ENCODE results near the gene GJD3.
A peak's percentile ranks its signal among the peaks of the same experiment; 100 is the strongest.
"Not testable (repeated sequence)": the region's sequence is repeated elsewhere in the genome, so short reads cannot be mapped to it uniquely, and the experiment has no call there.

The GJD3 gene

GRCh38 chr17:40377832-40378231 is 13.3 kb upstream of the GJD3 start:
- Histone ChIP-seq H3K4me3 (replicated peaks; ENCODE audit: insufficient read depth, low read length) (no peak overlapping the region), H3K27ac (replicated peaks) (no peak overlapping the region), H3K27me3 (ENCODE audit: insufficient read depth, poor library complexity, severe bottlenecking) (no peaks in the 10 kb centered on the region)
- TF ChIP-seq CTCF (IDR thresholded peaks at IDR 0.05; ENCODE audit: insufficient read depth, low read length), result no peak
- TF ChIP-seq GABPA (IDR thresholded peaks at IDR 0.05; ENCODE audit: low read depth), result no peak
- TF ChIP-seq, protein P1, sequence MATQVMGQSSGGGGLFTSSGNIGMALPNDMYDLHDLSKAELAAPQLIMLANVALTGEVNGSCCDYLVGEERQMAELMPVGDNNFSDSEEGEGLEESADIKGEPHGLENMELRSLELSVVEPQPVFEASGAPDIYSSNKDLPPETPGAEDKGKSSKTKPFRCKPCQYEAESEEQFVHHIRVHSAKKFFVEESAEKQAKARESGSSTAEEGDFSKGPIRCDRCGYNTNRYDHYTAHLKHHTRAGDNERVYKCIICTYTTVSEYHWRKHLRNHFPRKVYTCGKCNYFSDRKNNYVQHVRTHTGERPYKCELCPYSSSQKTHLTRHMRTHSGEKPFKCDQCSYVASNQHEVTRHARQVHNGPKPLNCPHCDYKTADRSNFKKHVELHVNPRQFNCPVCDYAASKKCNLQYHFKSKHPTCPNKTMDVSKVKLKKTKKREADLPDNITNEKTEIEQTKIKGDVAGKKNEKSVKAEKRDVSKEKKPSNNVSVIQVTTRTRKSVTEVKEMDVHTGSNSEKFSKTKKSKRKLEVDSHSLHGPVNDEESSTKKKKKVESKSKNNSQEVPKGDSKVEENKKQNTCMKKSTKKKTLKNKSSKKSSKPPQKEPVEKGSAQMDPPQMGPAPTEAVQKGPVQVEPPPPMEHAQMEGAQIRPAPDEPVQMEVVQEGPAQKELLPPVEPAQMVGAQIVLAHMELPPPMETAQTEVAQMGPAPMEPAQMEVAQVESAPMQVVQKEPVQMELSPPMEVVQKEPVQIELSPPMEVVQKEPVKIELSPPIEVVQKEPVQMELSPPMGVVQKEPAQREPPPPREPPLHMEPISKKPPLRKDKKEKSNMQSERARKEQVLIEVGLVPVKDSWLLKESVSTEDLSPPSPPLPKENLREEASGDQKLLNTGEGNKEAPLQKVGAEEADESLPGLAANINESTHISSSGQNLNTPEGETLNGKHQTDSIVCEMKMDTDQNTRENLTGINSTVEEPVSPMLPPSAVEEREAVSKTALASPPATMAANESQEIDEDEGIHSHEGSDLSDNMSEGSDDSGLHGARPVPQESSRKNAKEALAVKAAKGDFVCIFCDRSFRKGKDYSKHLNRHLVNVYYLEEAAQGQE (IDR thresholded peaks at IDR 0.05; ENCODE audit: insufficient replicate concordance, low read depth), result no peak
- no peak for TF ChIP-seq POLR2AphosphoS5 (IDR thresholded peaks at IDR 0.05; ENCODE audit: low read depth)
- TF ChIP-seq SPI1 (IDR thresholded peaks at IDR 0.05; ENCODE audit: borderline replicate concordance, low read depth), result no peak
- no peak for DNase-seq (ENCODE audit: low read depth in 1 of 2, low spot score in 1 of 2)

DNA sequence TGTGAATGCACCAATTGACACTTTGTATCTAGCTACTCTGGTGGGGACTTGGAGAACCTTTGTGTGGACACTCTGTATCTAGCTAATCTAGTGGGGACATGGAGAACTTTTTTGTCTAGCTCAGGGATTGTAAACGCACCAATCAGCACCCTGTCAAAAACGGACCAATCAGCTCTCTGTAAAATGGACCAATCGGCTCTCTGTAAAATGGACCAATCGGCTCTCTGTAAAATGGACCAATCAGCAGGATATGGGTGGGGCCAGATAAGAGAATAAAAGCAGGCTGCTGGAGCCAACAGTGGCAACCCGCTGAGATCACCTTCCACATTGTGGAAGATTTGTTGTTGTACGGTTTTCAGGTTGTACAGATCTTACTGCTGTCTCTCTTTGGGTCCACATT is 12.0 kb upstream of the GJD3 start:
- not testable (repeated sequence) for H3K27me3 ChIP-seq (ENCODE audit: insufficient read depth, poor library complexity, severe bottlenecking); H3K27ac ChIP-seq (replicated peaks); H3K4me3 ChIP-seq (replicated peaks; ENCODE audit: insufficient read depth, low read length)
- DNase-seq (ENCODE audit: low read depth in 1 of 2, low spot score in 1 of 2), result peak in 1 of 2 experiments; percentile 9

GRCh38 chr17:40375786-40376185 is 11.2 kb upstream of the GJD3 start:
- not testable (repeated sequence) for DNase-seq (ENCODE audit: low read depth in 1 of 2, low spot score in 1 of 2)

DNA sequence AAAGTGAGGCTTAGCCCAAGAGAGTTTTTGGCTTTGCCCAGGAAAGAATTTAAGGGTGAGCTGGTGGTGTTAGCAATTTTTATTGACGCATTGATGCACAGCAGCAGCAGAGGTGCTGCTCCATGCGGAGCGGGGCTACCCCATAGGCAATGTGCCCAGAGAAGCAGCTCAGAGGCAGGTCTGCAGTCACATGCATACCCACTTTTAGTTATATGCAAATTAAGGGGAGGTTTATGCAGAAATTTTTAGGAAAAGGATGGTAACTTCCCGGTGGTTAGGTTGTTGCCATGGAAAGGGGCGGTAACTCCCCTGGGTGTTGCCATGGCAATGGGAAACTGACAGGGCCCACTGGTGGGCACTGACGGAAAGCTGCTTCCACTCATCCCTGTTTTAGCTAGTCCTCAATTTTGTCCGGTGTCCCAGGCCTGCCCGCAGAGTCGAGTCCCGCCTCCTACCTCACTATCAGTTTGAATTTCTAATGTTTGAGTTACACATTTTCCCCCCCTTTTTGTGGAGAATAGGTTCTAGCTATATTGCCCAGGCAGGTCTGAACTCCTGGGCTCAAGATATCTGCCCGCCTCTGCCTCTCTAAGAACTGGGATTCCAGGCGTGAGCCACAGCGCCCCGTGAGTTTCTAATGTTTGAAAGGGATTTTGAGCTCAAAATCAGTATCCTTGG is 10.4 kb upstream of the GJD3 start:
- DNase-seq (ENCODE audit: low read depth in 1 of 2, low spot score in 1 of 2), result no peak
- no peak for TF ChIP-seq GABPA (IDR thresholded peaks at IDR 0.05; ENCODE audit: low read depth)
- no peak for TF ChIP-seq SPI1 (IDR thresholded peaks at IDR 0.05; ENCODE audit: borderline replicate concordance, low read depth)
- TF ChIP-seq, protein P1 (IDR thresholded peaks at IDR 0.05; ENCODE audit: insufficient replicate concordance, low read depth), result no peak
- TF ChIP-seq CTCF (IDR thresholded peaks at IDR 0.05; ENCODE audit: insufficient read depth, low read length), result no peak
- TF ChIP-seq POLR2AphosphoS5 (IDR thresholded peaks at IDR 0.05; ENCODE audit: low read depth), result no peak
- Histone ChIP-seq H3K27me3 (ENCODE audit: insufficient read depth, poor library complexity, severe bottlenecking) (no peaks in the 10 kb centered on the region), H3K27ac (replicated peaks) (no peak overlapping the region), H3K4me3 (replicated peaks; ENCODE audit: insufficient read depth, low read length) (no peak overlapping the region)

More at GRCh38 chr17:40375786-40376185, 11.2 kb upstream of the GJD3 start:
- not testable (repeated sequence) for H3K27me3 ChIP-seq (ENCODE audit: insufficient read depth, poor library complexity, severe bottlenecking); H3K27ac ChIP-seq (replicated peaks); H3K4me3 ChIP-seq (replicated peaks; ENCODE audit: insufficient read depth, low read length)

DNA sequence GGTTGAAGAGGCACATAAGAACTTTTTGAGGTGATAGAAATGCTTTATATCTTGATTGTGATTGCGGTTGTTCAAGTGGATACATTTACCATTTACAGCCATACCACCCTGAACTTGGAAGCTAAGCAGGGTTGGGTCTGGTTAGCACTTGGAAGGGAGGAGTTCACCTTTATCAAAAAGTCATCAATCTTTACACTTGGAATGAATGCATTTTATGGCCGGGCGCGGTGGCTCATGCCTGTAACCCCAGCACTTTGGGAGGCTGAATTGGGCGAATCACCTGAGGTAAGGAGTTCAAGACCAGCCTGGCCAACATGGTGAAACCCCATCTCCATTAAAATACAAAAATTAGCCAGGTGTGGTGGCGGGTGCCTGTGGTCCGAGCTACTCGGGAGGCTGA is 9.5 kb upstream of the GJD3 start:
- no peak for DNase-seq (ENCODE audit: low read depth in 1 of 2, low spot score in 1 of 2)
- Histone ChIP-seq H3K27me3 (ENCODE audit: insufficient read depth, poor library complexity, severe bottlenecking) (no peaks in the 10 kb centered on the region), H3K4me3 (replicated peaks; ENCODE audit: insufficient read depth, low read length) (no peak overlapping the region), H3K27ac (replicated peaks) (no peak overlapping the region)
- TF ChIP-seq, protein P1 (IDR thresholded peaks at IDR 0.05; ENCODE audit: insufficient replicate concordance, low read depth), result no peak
